Peyer's patch (tissue), 4 donors: ENCODE results near the gene ZBTB49.
"Not testable (repeated sequence)": the region's sequence is repeated elsewhere in the genome, so short reads cannot be mapped to it uniquely, and the experiment has no call there.

Source experiments
- POLR2A ChIP-seq, 2 donors: fragments of 450-650 bp; IDR thresholded peaks; one replicate each; pipeline ENCODE4 v1.5.1; 2017; ENCODE audit warnings: antibody characterized with exemption in 2 of 2, mild to moderate bottlenecking in 2 of 2, moderate library complexity in 2 of 2
- TF ChIP-seq, protein P1 (sequence below), 6 experiments: fragments of 450-650 bp in 4 of 6; fragments of 200-600 bp in 2 of 6; sonication (generic) in 1 of 6; IDR thresholded peaks; one replicate each; pipeline ENCODE4 v1.5.1; 2017 to 2019; ENCODE audit warnings: antibody characterized with exemption in 6 of 6, mild to moderate bottlenecking in 3 of 6, moderate library complexity in 1 of 6

DNA sequence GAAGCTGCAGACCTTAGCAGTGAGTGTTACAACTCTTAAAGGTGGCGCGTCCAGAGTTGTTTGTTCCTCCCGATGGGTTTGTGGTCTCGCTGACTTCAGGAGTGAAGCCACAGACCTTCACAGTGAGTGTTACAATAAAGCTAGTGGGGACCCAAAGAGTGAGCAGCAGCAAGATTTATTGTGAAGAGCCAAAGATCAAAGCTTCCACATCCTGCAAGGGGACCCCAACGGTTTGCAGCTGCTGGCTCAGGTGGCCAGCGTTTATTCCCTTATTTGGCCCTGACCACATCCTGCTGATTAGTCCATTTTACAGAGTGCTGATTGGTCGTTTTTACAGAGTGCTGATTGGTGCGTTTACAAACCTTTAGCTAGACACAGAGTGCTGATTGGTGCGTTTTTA, 58.5 kb downstream of the ZBTB49 start:
- TF ChIP-seq, protein P1, sequence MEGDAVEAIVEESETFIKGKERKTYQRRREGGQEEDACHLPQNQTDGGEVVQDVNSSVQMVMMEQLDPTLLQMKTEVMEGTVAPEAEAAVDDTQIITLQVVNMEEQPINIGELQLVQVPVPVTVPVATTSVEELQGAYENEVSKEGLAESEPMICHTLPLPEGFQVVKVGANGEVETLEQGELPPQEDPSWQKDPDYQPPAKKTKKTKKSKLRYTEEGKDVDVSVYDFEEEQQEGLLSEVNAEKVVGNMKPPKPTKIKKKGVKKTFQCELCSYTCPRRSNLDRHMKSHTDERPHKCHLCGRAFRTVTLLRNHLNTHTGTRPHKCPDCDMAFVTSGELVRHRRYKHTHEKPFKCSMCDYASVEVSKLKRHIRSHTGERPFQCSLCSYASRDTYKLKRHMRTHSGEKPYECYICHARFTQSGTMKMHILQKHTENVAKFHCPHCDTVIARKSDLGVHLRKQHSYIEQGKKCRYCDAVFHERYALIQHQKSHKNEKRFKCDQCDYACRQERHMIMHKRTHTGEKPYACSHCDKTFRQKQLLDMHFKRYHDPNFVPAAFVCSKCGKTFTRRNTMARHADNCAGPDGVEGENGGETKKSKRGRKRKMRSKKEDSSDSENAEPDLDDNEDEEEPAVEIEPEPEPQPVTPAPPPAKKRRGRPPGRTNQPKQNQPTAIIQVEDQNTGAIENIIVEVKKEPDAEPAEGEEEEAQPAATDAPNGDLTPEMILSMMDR (IDR thresholded peaks at IDR 0.05) = not testable (repeated sequence)
- TF ChIP-seq POLR2A (IDR thresholded peaks at IDR 0.05) = not testable (repeated sequence)
